HG02970 (cell line): ENCODE data around the gene TVP23C.

ENCODE experiments used
- ATAC-seq: cut with Tn5 transposase; IDR thresholded peaks from one replicate; pipeline ENCODE4 v1.9.1; 2021; ENCODE audit warnings: mild to moderate bottlenecking, moderate library complexity, moderate number of reproducible peaks; ENCODE audit not compliant: unreplicated experiment, low FRiP score

Gene TVP23C

GRCh38 chr17:15498107-15498506 is 65.2 kb downstream of the TVP23C start:
- ATAC-seq = no peak

- ATAC-seq = no peak
Observed at GRCh38 chr17:15496735-15497670, 66.3 kb downstream of the TVP23C start.

GRCh38 chr17:15494821-15495220 is 68.5 kb downstream of the TVP23C start:
- ATAC-seq = no peak

- ATAC-seq = no peak
Observed at GRCh38 chr17:15493693-15494035, 69.6 kb downstream of the TVP23C start.

GRCh38 chr17:15492791-15493692 is 70.2 kb downstream of the TVP23C start:
- ATAC-seq = no peak

GRCh38 chr17:15492186-15492585 is 71.1 kb downstream of the TVP23C start:
- no peak for ATAC-seq

GRCh38 chr17:15490634-15491261 is 72.5 kb downstream of the TVP23C start:
- ATAC-seq = no peak

GRCh38 chr17:15488557-15488956 is 74.7 kb downstream of the TVP23C start:
- ATAC-seq = no peak

- ATAC-seq = no peak
Observed at GRCh38 chr17:15485045-15485444, 78.2 kb downstream of the TVP23C start.

- no peak for ATAC-seq
Observed at GRCh38 chr17:15483431-15483830, 79.9 kb downstream of the TVP23C start.

GRCh38 chr17:15482476-15482875 is 80.8 kb downstream of the TVP23C start:
- ATAC-seq = no peak

GRCh38 chr17:15481481-15481880 is 81.8 kb downstream of the TVP23C start:
- ATAC-seq = no peak

GRCh38 chr17:15480204-15480603 is 83.1 kb downstream of the TVP23C start:
- no peak for ATAC-seq

GRCh38 chr17:15479703-15480102 is 83.6 kb downstream of the TVP23C start:
- no peak for ATAC-seq

GRCh38 chr17:15478845-15479244 is 84.4 kb downstream of the TVP23C start:
- no peak for ATAC-seq

GRCh38 chr17:15475631-15476354 is 87.5 kb downstream of the TVP23C start:
- no peak for ATAC-seq

- no peak for ATAC-seq
Observed at GRCh38 chr17:15472891-15473290, 90.4 kb downstream of the TVP23C start.

GRCh38 chr17:15470536-15470935 is 92.7 kb downstream of the TVP23C start:
- ATAC-seq = no peak

GRCh38 chr17:15469260-15469659 is 94.0 kb downstream of the TVP23C start:
- no peak for ATAC-seq

- ATAC-seq = no peak
Observed at GRCh38 chr17:15468126-15468525, 95.2 kb downstream of the TVP23C start.
